CD1c-positive myeloid dendritic cell (primary cell): ENCODE measurements around the gene NBEAL2.
A peak's percentile ranks its signal among the peaks of the same experiment; 100 is the strongest.

ENCODE experiments used
- DNase-seq: peaks from one replicate; pipeline ENCODE4 v3.0.0-alpha.2; 2016; ENCODE audit errors: extremely low spot score

The NBEAL2 gene

DNA sequence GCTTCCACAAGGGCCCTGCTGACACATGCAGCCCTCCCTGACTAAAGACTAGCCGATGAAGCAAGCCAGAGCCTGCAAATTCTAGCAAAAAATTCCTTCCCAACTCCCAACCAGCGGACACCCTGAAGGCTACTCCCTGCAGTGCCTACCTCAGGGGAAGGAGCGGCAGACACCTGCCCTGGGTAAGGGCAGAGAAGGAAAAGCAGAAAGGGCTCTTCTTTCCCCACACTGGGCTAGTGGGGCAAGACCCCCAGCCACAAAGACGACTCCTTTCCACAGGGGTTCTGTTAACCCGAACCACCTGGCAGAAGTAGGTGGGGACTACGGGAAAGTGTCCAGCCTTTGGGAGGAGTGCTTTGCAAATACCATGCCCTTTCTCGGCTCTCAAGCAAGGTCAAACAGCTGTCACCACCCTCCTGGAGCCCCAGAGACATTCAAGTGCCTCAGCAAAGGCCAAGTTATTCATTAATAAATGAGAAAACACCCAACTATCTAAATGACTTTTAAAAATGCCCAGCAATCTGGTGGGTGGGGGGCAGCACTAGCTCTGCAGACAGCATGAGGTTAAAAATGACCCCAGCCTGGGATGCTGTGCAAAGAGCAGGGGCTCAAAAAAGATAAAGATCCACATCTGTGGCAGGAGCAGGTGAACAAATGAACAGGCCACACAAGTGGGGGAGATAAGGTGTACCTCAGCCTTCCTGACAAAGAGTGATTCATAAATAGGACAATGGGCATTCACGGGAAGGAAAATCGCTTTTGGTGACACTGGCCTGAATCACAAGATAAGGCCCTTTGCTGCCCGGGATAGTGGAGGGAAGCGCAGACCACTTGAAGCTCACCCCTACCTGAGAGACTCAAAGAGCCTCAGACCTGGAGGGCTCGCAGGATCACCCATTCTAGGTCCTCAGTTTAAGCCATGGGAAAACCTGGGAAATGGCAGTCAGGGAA lies 36.0 kb upstream of the NBEAL2 start:
- DNase-seq, result no peak

DNA sequence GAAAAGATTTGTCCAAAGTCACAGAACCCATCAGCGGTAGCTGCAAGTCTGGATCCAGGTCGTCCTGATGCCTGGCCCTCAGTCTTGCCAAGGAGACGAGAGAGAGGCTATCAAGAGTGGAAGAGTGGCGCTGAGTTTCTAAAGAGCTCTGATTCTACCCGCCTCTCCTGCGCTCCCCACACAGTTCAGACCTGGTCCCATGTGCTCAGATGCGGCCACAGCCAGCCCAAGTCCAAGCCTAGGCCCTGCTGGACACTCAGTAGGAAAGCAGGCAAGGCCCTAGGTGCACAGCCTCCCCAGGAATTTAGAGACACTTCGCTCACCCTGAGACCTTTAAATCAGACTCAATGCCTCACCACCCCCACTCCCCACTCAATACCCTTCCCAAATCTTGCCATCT lies 35.3 kb upstream of the NBEAL2 start:
- no peak for DNase-seq

DNA sequence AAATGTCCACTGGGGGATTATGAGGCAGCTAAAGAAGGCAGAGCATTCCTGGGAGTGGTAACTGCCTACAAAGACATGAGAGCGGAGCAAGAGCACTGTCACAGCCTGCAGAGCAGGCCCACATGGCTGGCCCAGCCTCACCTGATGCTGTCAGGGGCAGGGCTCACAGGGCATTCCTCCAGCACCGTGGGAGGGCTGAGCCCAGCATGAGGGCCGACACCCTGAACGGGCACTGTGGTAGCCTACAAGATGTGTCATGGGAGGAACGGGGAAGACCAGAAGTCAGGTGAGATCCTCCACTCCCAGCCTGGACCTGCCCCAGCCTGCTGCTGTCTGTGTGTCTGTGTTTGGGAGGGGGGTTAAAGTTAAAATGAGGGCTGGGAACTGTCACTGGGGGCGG lies 33.0 kb upstream of the NBEAL2 start:
- no peak for DNase-seq

DNA sequence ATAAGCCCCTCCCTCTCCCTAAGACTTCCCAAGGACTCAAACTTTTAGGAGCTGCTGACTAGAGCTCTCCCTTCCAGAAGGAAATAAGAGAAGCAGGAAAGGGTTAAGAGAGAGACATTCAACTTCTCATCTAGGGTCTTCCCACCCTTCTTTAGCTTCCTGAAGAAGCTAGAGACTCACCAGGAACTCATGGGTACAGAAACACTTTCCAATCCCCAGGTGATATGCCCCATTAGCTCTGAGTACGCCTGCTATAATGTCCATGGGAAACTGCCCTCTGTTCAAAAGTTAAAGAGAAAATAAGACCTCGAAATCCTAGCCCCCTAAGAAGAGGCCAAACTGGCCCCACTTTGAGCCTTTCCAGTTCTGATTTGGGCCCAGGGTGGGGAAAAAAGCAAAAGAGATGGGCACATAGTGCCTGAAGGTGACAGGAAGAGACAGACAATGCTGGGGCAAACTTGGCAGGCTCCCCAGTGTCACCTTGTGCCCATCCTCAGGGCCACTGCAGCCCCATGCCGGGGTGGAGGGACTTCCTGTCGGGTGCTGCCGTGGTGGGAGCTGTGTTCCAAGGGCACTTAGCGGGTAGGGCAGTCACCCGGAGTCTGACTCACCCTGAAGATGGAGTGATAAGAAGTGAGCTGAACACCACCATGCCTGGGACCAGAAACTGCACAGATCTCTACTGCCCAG lies 32.5 kb upstream of the NBEAL2 start:
- DNase-seq, result no peak

DNA sequence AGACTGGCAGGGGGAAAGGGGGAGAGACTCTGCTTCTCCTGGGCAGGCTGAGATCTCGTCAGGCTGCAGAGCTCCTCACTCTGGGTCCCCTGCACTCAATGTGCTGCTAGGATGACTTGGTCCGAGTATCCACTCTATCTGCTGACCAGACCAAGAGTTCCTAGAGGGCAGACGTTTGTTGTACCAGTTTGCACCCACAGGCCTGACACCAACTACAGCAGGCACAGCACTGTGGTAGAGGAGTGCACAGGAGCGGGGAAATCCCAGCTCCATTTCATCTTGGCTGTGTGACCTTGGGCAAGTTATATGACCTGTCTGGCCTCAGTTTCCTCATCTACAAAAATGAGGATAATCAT lies 31.9 kb upstream of the NBEAL2 start:
- DNase-seq, result no peak

DNA sequence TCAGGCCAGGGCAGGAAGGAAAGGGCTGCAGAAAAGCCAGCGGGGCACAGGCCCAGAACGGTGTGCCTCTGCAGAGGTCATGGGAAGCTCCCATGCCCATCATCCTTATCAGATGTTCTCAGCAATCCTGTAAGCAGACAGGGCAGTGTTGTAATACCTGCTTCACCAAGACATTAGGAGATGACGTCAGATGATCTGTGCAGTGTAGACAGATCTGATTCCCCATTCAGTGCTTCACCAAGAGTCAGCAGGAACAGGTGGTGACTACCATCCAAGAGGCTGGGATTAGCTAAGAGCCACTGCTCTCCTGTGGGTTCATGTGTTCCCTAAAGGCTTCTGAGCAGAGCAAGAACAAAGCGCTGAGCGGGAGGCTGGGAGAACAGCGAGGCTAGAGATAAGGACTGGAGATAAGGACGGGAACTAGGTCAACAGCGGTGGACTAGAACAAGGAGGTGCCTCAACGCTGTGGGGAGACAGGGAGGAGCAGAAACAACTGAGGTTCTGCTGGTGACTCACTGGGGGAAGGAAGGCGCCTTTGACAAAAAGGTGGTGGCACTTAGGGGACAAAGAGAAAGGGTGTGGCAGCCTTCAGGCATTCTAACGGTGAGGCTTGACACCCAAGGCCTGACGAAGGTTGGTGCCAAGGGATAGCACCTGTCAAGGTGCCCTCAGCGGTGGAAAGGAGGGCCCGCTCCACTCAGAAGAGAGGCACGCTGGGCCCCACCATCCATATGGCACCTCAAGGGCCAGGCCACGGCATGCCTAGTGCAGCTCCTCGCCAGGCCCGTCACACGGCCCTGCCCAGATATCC lies 31.3 kb upstream of the NBEAL2 start:
- DNase-seq, result peak; percentile 76

DNA sequence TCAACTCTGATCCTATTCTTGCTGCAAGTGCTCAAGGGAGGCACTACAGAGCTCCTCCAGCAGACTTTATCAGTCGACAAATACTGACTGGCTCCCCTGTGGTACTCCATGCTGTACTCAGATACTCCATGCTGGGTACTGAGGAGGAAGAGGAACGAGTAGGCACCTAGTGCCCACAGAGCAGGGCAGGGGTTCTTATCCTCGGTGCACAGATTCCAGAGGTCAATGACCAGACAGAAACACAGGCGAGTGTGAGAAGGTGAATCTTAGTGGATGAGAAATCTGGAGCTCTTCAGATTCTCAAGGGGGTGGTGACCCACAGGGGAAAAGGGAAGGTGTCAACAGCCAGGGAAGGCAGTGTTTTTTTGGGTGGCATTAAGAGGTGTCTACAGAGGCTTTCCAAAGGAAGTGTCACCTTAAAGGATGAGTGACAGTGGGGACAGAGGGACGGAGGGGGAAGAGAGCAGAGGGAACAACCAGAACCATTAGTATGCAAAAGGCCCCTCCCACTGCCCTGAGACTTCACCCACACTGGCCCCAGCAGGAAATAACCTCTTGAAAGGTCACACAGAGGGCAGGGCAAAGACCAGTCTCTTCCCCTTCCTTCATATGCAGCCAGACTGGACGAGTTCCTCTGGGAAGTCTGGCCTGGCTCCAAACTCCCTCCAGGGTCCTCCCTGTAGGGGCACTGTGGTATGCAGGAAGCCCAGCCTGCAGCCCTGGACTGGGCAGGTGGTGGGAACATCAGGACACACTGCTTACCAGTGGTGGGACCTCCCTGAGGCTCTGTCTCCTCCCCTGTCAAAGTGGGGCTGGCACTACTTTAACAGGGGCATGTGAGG lies 30.4 kb upstream of the NBEAL2 start:
- peak; percentile 87 for DNase-seq

DNA sequence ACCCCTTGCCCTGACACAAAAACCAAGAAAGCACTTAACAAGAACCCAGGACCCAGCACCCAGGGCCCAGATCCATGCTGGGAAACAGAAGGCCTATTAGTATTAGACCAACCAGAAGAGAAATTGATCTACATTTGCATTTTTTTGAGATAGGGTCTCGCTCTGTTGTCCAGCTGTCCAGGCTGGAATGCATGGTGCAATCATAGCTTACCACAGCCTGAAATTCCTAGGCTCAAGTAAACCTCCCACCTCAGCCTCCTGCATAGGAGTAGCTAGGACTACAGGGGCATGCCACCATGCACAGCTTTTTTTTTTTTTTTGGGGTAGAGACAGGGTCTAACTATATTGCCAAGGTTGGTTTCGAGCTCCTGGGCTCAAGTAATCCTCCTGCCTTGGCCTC lies 29.3 kb upstream of the NBEAL2 start:
- no peak for DNase-seq

DNA sequence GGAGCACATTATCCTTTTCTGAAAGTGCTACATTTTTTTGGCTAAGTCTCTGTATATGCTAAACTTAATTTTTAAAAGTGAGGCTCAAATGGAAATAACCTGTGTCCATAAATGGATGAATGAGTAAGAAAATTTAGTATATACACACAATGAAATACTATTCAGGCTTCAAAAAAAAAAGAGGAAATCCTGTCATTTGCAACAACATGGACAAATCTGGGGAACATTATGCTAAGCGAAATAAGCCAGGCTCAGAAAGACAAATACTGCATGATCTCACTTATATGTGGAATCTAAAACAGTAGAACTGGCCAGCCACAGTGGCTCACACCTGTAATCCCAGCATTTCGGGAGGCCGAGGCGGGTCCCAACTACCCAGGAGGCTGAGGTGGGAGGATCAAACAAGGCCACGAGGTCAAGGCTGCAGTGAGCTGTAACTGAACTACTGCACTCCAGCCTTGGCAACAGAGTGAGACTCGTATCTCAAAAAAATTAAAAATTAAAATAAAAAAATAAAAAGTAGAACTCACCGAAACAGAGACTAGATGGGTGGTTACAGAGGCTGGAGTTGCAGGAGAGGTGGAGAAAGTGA lies 28.7 kb upstream of the NBEAL2 start:
- DNase-seq, result no peak

DNA sequence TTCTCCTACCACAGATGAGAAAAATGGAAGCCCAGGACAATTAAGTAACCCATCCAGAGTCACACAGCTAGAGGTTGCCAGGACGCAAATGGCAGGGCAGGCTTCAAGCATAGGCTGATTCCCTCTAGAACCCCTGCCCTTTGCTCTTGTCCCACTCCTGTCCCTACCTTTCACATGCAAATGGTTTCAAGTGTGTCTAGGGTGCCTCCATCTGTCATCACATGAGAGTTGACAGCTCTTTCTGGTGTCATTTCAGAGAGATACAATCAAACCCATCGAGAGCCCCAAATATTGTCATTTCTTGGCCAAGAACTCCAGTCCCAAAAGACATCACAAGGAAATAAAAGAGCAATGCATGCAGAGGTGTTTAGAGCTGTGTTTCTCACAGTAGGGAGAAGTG lies 26.7 kb upstream of the NBEAL2 start:
- DNase-seq, result no peak

DNA sequence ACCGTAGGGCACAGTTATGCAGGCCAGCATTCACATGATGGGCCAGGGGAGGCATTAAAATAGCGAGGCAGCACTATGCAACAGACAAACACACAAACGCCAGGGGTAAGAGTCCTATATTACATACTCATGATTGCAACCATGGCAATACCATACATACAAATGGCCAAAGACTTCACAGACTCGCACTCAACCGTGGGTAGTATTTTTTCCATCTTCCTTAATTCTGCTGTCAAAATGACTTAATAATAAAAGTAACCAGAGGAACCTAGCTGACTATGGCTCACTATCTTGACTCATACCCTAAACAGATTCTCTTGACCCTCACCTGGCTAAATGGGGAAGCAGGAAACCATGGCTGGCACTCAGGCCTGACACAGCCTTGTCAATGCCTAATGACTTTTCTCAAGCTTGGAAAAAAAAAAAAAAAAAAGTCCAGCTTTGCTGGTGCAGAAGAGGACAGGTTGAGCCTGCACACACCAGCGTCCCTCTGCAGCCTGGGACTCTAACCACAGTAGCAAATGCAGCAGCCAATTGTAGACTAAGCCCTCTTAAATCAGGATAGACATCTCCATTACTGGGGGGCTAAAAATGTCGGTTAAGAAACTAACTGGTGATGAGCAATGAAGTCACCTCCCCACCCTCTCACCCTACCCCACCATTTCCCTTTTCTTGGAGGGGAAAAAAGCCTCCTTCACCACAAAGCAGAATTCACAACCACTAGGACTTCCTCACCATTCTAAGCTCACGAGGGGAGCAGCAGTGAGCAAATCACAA lies 26.0 kb upstream of the NBEAL2 start:
- peak; percentile 88 for DNase-seq

DNA sequence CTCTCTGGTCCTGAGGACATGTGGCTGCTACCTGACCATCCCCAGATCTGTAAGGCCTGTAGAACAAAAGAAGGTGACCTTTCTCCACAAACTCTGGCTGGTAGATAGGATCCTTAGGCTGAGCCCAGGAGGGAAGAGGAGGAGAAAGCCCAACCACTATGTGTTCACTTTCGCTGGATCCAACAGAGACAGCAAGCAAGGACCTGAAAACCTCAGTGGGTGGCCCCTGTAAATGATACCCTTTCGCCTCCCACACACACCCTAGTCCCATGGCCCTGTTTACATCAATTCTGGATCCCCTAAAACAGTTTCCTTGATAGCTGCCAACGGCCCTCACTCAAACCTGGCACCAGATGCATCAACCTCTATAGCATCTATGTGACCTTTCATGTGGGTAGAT lies 25.3 kb upstream of the NBEAL2 start:
- no peak for DNase-seq

DNA sequence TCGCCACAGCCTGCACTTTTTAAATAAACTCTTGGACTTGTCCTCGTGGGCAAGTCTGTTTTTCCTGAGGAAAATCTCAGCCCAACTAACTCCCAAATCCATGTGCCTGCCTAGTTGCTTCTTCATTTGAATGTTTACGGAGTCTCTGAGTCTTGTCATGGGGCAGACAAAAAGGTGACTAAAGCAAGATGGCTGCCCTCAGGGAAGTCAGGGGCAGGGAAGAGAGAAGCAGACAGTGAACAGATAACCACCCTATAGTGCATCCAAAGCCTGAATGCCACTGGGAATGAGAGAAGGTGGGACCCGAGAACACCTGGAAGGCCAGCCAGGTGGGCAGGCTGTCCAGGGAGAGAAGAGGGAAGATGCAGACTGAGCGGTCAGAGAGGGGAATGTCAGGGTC lies 24.3 kb upstream of the NBEAL2 start:
- DNase-seq, result no peak

DNA sequence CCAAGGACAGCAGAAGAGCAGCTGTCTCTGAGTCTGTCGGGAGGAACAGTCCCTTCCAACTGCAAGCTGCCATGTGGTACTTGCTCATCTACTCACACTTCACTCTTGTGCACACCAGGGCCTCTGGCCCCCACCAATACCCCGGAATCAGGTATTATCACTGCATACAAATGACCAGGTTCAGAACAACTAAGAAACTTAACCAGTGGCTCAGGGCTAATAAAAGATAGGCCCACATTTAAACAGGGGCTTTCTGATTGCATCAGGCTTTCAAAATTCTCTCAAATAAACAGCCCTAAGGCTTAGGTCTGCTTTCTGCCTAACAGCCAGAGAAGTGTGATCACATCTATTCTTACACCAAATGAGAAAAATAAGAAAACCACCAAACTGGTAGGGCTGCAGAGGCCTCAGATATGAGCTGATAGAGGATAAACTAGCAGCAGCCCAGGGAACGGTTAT lies 23.6 kb upstream of the NBEAL2 start:
- no peak for DNase-seq

DNA sequence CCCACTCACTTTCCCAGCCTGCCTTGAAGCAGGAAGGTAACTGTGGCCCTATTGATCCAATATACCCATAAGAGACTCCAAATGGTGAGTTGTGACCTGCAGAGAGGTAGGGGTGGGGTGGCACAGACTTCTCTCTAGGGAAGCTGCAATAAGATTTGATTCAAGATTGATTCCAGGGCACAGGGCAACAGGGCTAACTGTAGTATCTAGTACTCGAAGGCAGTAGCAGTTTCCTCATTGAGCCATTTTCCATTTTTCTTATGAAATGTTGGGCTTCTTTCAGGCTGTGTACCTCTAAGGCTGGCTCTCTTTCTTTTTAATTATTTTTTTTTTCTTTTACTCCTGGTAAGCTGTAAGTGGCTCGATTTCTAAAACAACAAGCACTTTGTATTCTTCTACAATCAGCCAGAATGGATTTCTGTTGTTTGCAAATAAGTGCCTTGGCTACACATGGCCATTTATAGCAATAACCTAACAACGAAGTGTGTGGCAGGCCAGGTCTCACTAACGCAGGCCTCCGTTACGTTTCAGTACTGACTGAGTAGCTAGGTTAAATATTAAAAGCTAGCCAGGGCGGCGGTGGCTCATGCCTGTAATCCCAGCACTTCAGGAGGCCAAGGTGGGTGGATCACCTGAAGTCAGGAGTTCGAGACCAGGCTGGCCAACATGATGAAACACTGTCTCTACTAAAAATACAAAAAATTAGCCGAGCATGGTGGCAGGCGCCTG lies 22.2 kb upstream of the NBEAL2 start:
- DNase-seq, result no peak

DNA sequence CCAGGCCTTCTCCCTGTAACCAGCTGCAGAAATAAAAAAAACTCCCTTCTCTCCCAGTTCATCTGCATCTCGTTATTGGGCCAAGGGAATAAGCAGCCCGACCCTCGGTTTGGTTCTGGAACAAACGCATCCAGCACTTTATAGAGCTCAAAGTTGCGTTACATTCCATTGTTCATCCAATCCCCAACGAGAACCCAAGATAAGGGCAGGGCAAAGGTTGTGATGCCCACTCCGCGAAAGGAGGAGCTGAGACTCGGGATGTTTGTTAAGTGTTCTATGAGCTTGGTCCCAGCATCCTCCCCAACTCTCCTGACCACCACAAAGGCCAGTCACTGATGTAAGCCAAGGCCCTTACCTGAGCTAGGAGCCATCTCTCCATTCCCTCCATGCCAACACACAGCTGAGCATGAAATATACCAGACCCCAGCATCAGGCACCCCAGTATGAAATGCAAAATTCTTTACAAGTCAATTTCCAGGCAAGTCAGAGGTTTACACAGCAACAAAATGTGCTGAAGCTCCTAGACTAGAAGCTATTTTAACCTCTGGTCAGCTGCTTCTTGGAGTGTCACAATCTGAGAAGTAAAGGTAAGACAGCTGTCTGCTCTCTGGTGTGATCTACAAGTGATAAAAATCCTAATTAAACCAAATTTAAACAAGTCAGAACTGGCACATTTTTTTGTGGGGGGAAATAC lies 20.9 kb upstream of the NBEAL2 start:
- DNase-seq, result no peak

DNA sequence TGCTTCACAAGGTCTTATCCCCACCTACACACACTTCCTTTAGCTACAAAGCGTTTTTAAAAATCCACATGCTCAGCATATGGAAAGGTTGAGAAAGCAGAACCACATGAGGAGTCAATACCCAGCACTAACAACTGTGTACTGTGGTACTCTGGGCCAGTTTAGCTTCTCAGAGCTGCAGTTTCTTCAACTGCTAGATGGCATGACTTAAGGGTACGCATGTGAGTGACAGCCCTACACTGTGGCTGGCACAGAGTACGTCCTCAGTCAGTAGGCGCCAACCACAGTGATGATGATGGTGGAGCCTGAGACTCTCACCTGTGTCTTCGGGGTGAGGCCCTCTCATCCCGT lies 20.3 kb upstream of the NBEAL2 start:
- DNase-seq, result peak; percentile 66

DNA sequence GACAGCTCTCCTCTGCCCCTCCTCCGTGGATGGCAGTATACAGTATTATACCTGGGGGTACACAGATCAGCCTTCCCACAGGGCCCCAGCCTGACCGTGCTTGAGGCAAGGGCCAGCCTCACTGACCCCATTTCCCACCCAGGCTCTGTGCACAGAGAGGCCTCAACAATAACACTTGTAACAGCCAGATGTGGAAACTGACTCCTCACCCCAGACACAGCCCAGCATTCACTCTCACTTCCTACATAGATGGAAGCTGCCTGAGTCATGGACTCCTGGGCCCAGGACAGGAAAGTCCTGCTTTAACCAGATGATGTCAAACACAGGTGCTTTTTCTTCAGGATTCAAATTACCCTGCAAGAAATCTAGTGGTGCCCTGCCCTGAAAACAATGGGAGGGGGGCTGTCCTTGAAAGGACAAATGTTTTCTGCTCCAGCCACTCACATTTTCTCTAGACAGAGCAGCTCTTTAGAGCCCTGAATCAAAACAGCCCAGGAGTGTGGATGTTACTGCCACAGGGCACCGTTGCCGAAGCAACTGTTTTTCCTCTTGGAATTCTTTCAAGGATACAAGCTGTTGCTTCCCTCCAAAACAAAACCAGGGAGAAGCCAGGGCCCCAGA lies 19.3 kb upstream of the NBEAL2 start:
- DNase-seq, result peak; percentile 62

DNA sequence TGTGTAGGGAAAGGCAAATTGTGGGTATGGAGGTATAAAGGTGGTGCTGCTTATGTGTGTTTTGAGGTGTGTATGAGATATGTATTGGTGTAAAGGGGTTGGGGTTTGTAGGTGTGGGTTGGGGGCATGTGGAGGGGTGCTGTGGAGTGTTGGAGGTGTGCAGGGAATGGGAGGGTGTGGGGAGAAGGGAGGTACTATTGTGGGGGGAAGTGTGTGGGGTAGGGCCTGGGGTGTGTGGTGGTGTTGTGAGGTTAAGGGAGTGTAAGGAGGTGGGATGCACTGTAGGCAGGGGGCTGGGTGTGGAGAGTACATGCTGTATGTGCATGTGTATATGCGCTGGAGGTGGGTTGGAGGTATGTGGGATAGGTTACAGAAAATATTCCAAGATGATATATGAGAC lies 18.6 kb upstream of the NBEAL2 start:
- no peak for DNase-seq
